ENCODE data around the gene CDKN2B. TPM values are rescaled to one million over a fixed set of nuclear protein-coding genes. Genes with fewer than 3 reads are reported as not detected.

Gene CDKN2B
- total and polyA plus RNA-seq, 9 donors, result 0.63 to 5.7 (median 1.7) TPM

- no peaks in the 10 kb centered on the region for H3K36me3 ChIP-seq
- peaks cover 3% of the 10 kb centered on the region for H3K4me1 ChIP-seq (ENCODE audit: insufficient read depth)
- no peaks in the 10 kb centered on the region for H3K9me3 ChIP-seq
- no peak overlapping the region for H3K27ac ChIP-seq
- no peaks in the 10 kb centered on the region for H3K27me3 ChIP-seq
- 80 to 87% (median 86%) methylated on average over 9 of the region's 9 CpGs for WGBS, 3 donors
- intact Hi-C loops (cut with DNase I), result no loop called here
- H3K4me3 ChIP-seq, result no peak overlapping the region
- TF ChIP-seq CTCF (IDR thresholded peaks at IDR 0.05), result no peak
- TF ChIP-seq EP300 (IDR thresholded peaks at IDR 0.05), result no peak
- no peak for TF ChIP-seq POLR2A (IDR thresholded peaks at IDR 0.05)
- DNase-seq, result no peak
These were observed 12.7 kb downstream of the CDKN2B start for GRCh38 chr9:21996438-21996837.

DNA sequence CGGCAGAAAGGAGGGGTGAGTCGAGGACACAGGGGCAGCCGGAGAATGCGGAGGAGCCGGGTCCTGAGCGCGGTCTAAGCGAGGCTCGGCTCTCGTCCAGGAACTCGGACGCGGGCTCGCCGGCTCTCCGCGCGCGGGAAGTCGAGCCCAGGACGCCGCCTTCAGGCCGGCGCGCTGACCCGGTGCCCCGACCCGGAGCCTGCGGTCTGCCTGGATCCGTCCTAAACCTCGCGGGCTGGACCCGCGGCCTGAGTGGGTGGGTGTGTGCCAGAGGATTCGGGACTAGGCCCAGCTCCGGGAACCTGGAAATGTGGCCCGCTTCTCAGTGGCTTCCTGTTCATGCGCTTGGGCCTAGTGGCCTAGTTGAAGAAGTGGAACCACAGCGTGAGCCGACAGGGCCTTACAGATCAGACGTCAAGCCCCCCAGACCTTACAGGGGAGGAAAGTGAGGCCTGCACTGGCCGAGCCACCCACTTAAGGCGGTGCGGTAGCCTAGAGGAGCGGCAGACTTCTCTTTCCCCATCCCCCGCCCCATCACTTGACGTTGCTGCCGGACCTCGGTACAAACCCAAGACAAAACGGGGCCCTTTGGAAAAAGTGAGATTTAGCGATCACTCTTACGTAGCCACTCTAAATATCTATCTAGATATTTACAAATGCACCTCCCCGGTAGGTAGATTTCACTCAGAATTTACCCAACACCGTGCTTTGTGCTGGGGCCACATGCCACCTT, 13.3 kb downstream of the CDKN2B start:
- DNase-seq, result peak; percentile 26 to 63 (median 34)
- Histone ChIP-seq H3K4me1 (ENCODE audit: insufficient read depth) (peaks cover 3% of the 10 kb centered on the region), H3K36me3 (no peaks in the 10 kb centered on the region), H3K27ac (no peak overlapping the region), H3K4me3 (peak overlapping the region; percentile 77), H3K9me3 (no peaks in the 10 kb centered on the region), H3K27me3 (no peaks in the 10 kb centered on the region)
- WGBS, 3 donors, result 27 to 29% (median 28%) methylated on average over 51 to 54 of the region's 54 CpGs
- no peak for TF ChIP-seq POLR2A (IDR thresholded peaks at IDR 0.05)
- no peak for TF ChIP-seq CTCF (IDR thresholded peaks at IDR 0.05)
- no peak for TF ChIP-seq EP300 (IDR thresholded peaks at IDR 0.05)
- intact Hi-C loops (cut with DNase I), result no loop called here

DNA sequence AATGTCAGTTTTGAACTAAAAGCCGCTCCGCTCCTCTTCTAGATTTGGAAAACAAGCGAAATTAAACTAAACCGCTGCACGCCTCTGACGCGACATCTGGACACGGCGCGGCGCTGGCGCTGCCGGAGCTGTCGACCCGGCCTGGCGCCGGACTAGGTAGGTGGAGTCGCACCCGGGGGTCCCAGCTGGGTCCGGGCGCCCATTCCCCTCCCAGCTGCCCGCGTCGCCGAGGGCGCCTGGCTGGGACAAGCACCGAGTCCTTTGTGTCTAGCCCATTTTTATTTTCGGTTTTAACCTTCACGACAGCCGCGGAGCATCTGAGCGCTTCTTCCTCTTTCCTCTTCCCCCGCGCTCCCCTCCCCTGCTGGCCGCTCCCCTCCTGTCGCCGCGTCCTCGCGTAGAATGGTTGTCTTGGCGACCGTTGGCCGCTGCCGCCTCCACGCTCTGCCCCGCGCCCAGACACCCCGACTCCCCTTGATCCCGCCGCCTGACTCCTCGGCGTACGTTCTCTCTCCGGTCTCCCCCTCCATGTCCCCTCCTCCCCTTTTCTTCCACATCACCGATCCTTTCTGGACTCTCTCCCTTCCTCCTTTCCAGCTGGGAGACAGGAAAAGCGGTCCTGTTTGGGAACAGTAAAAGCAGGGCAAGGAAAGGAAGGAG, 14.0 kb downstream of the CDKN2B start:
- TF ChIP-seq POLR2A (IDR thresholded peaks at IDR 0.05) (no peak), CTCF (IDR thresholded peaks at IDR 0.05) (no peak), EP300 (IDR thresholded peaks at IDR 0.05) (no peak)
- DNase-seq, result peak; percentile 26 to 63 (median 45)
- Histone ChIP-seq H3K9me3 (no peaks in the 10 kb centered on the region), H3K4me1 (ENCODE audit: insufficient read depth) (peaks cover 3% of the 10 kb centered on the region), H3K27me3 (no peaks in the 10 kb centered on the region), H3K36me3 (no peaks in the 10 kb centered on the region), H3K27ac (peak overlapping the region; percentile 41 to 51), H3K4me3 (peak overlapping the region; percentile 77)
- WGBS, 3 donors, result 0 to 1% (median 1%) methylated on average over 56 of the region's 56 CpGs
- intact Hi-C loops (cut with DNase I), result no loop called here

DNA sequence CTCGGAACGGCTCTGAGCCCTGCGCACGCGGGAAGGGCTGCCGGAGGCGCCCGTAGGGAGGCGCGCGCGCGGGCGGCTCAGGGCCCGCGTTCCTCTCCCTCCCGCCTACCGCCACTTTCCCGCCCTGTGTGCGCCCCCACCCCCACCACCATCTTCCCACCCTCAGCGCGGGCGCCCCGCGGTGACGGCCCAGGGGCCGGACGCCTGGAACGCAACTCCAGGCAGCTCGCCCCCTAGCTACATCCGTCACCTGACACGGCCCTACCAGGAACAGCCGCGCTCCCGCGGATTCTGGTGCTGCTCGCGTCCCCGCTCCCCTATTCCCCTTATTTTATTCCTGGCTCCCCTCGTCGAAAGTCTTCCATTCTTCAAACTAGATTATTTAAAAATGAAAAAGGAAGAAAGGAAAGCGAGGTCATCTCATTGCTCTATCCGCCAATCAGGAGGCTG, 14.5 kb downstream of the CDKN2B start, which contains the start of gene CDKN2B-AS1:
Gene CDKN2B-AS1 (plus strand): TSS at position 236 of the 450 bp plus-strand sequence.
- TF ChIP-seq POLR2A (IDR thresholded peaks at IDR 0.05) (no peak), CTCF (IDR thresholded peaks at IDR 0.05) (no peak), EP300 (IDR thresholded peaks at IDR 0.05) (no peak)
- intact Hi-C loops (cut with DNase I), result no loop called here
- H3K27me3 ChIP-seq, result no peaks in the 10 kb centered on the region

More for the DNA sequence above, 14.5 kb downstream of the CDKN2B start, which contains the start of gene CDKN2B-AS1:
- Histone ChIP-seq H3K4me1 (ENCODE audit: insufficient read depth) (peaks cover 3% of the 10 kb centered on the region), H3K9me3 (no peaks in the 10 kb centered on the region), H3K36me3 (no peaks in the 10 kb centered on the region), H3K27ac (peak within 1 kb of the TSS; percentile 41 to 51), H3K4me3 (peak within 1 kb of the TSS; percentile 77)
- DNase-seq, result peak; percentile 28 to 56 (median 38)
- WGBS, 3 donors, result 0 to 1% (median 0%) methylated on average over 28 to 43 of the region's 43 CpGs

All from ovary (tissue), 9 donors.